Liver (tissue), 9 donors: Measurements from ENCODE around the gene SPTBN5. TPM values are rescaled to one million over a fixed set of nuclear protein-coding genes. Genes with fewer than 3 reads are reported as not detected.

ENCODE experiments used
- DNase-seq: peaks from one replicate; pipeline ENCODE4 v3.0.0-alpha.2; 2017; ENCODE audit warnings: low spot score
- H3K27ac ChIP-seq, 2 donors: one replicate each; pipeline ENCODE4 v1.7.0; 2013; ENCODE audit warnings: inconsistent platforms in 2 of 2, low read length in 2 of 2, control low read depth in 1 of 2, low read depth in 1 of 2, mild to moderate bottlenecking in 1 of 2
- H3K27me3 ChIP-seq, 4 donors: one replicate each; pipeline versions ENCODE4 v1.6.1 to v1.7.0; 2013; ENCODE audit warnings: low read length in 3 of 4, inconsistent platforms in 1 of 4, mild to moderate bottlenecking in 1 of 4, moderate library complexity in 1 of 4; ENCODE audit not compliant: control insufficient read depth in 4 of 4, insufficient read depth in 4 of 4
- H3K36me3 ChIP-seq, 4 donors: one replicate each; pipeline versions ENCODE4 v1.6.1 to v1.7.0; 2013; ENCODE audit warnings: low read length in 3 of 4, mild to moderate bottlenecking in 3 of 4, low read depth in 1 of 4, moderate library complexity in 1 of 4; ENCODE audit not compliant: control insufficient read depth in 4 of 4, insufficient read depth in 3 of 4
- H3K4me1 ChIP-seq, 4 donors: one replicate each; pipeline versions ENCODE4 v1.6.1 to v1.7.0; 2013; ENCODE audit warnings: low read length in 3 of 4, mild to moderate bottlenecking in 3 of 4, moderate library complexity in 1 of 4; ENCODE audit not compliant: control insufficient read depth in 4 of 4, insufficient read depth in 4 of 4
- H3K4me3 ChIP-seq, 3 donors: one replicate each; pipeline versions ENCODE4 v1.6.1 to v1.7.0; 2013; ENCODE audit warnings: low read length in 3 of 3, control low read depth in 1 of 3, low read depth in 1 of 3, mild to moderate bottlenecking in 1 of 3
- H3K9ac ChIP-seq, 2 donors: one replicate each; pipeline ENCODE4 v1.7.0; 2013; ENCODE audit warnings: low read length in 2 of 2, mild to moderate bottlenecking in 2 of 2, moderate library complexity in 2 of 2, control low read depth in 1 of 2, low read depth in 1 of 2
- H3K9me3 ChIP-seq, 4 donors: one replicate each; pipeline versions ENCODE4 v1.6.1 to v1.7.0; 2013; ENCODE audit warnings: low read length in 3 of 4; ENCODE audit not compliant: control insufficient read depth in 4 of 4
- EGR1 ChIP-seq, 2 donors: IDR thresholded peaks; 2 replicates each; pipeline ENCODE4 v1.6.1; 2016 to 2018; ENCODE audit warnings: antibody characterized with exemption in 2 of 2, low read depth in 2 of 2
- FOXA2 ChIP-seq: IDR thresholded peaks from 2 replicates; pipeline ENCODE4 v1.6.1; 2016; ENCODE audit warnings: antibody characterized with exemption
- GABPA ChIP-seq, 2 donors: IDR thresholded peaks in 1 of 2; conservative IDR thresholded peaks in 1 of 2; 2 replicates each; pipeline ENCODE4 v1.6.1; 2016; ENCODE audit warnings: antibody characterized with exemption in 2 of 2, mild to moderate bottlenecking in 1 of 2, moderate library complexity in 1 of 2
- HNF4A ChIP-seq, 2 donors: conservative IDR thresholded peaks; 2 replicates each; pipeline ENCODE4 v1.6.1; 2016; ENCODE audit warnings: antibody characterized with exemption in 2 of 2, mild to moderate bottlenecking in 2 of 2
- HNF4G ChIP-seq: IDR thresholded peaks from 2 replicates; pipeline ENCODE4 v1.6.1; 2016; ENCODE audit warnings: antibody characterized with exemption
- JUND ChIP-seq, 2 donors: IDR thresholded peaks; 2 replicates each; pipeline ENCODE4 v1.6.1; 2016; ENCODE audit warnings: antibody characterized with exemption in 2 of 2
- RAD21 ChIP-seq, 2 donors: IDR thresholded peaks; 2 replicates each; pipeline ENCODE4 v1.6.1; 2016; ENCODE audit warnings: antibody characterized with exemption in 2 of 2, mild to moderate bottlenecking in 2 of 2
- REST ChIP-seq: IDR thresholded peaks from 2 replicates; pipeline ENCODE4 v1.6.1; 2016; ENCODE audit warnings: antibody characterized with exemption, mild to moderate bottlenecking
- SP1 ChIP-seq: IDR thresholded peaks from 2 replicates; pipeline ENCODE4 v1.6.1; 2018; ENCODE audit warnings: antibody characterized with exemption, mild to moderate bottlenecking
- TAF1 ChIP-seq: conservative IDR thresholded peaks from 2 replicates; pipeline ENCODE4 v1.6.1; 2016; ENCODE audit warnings: antibody characterized with exemption, mild to moderate bottlenecking
- YY1 ChIP-seq: IDR thresholded peaks from 2 replicates; pipeline ENCODE4 v1.6.1; 2016; ENCODE audit warnings: antibody characterized with exemption, mild to moderate bottlenecking
- WGBS: extraction: QIAGEN DNeasy Blood & Tissue Kit; methylation state at CpG from one replicate; pipeline ENCODE4 v1.1.7; 2013; 5-methylcytosine and 5-hydroxymethylcytosine counted together
- polyA plus RNA-seq, 2 donors: library from polyadenylated mRNA; stranded (reverse) in 1 of 2; unstranded in 1 of 2; fragments of 200-250 nt in 1 of 2; fragments of >200 nt in 1 of 2; fragmentation: Nextera tagmentation in 1 of 2; extraction: Ambion mirVana in 1 of 2; gene quantifications; one replicate each; pipeline versions ENCODE4 v1.2.1 to v1.2.3, GENCODE V29; 2013 to 2015
- total RNA-seq, 2 donors: library from RNA; depleted of rRNA; stranded (reverse); fragments of >200 nt; gene quantifications; one replicate each; pipeline ENCODE4 v1.2.3, GENCODE V29; 2014
- TF ChIP-seq, protein P1 (sequence below): fragments of 150-350 bp; IDR thresholded peaks from 2 replicates; pipeline ENCODE4 v1.5.1; 2017; ENCODE audit warnings: improper control_type of control experiment, low read depth, low read length; ENCODE audit not compliant: missing input control
- donor health status: healthy.
- donor health status: healthy.
- donor health status: healthy.
- donor health status: healthy.
- donor health status: healthy.

The SPTBN5 gene
- total and polyA plus RNA-seq, 4 donors = 0.12 to 1.7 (median 0.17) TPM

GRCh38 chr15:41932511-41933289, 38.8 kb upstream of the SPTBN5 start:
- no peak overlapping the region for H3K4me3 ChIP-seq
- no peaks in the 10 kb centered on the region for H3K27me3 ChIP-seq
- TF ChIP-seq JUND (IDR thresholded peaks at IDR 0.05) = no peak
- no peak for TF ChIP-seq SP1
- TF ChIP-seq GABPA (IDR thresholded peaks at IDR 0.05 in 1 of 2, conservative IDR thresholded peaks at IDR 0.05 in 1 of 2) = no peak
- TF ChIP-seq, protein P1, sequence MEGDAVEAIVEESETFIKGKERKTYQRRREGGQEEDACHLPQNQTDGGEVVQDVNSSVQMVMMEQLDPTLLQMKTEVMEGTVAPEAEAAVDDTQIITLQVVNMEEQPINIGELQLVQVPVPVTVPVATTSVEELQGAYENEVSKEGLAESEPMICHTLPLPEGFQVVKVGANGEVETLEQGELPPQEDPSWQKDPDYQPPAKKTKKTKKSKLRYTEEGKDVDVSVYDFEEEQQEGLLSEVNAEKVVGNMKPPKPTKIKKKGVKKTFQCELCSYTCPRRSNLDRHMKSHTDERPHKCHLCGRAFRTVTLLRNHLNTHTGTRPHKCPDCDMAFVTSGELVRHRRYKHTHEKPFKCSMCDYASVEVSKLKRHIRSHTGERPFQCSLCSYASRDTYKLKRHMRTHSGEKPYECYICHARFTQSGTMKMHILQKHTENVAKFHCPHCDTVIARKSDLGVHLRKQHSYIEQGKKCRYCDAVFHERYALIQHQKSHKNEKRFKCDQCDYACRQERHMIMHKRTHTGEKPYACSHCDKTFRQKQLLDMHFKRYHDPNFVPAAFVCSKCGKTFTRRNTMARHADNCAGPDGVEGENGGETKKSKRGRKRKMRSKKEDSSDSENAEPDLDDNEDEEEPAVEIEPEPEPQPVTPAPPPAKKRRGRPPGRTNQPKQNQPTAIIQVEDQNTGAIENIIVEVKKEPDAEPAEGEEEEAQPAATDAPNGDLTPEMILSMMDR = no peak
- no peak for TF ChIP-seq FOXA2
- no peak for TF ChIP-seq REST
- no peak for TF ChIP-seq YY1
- no peak for TF ChIP-seq HNF4A (conservative IDR thresholded peaks at IDR 0.05)
- no peak for TF ChIP-seq TAF1
- TF ChIP-seq EGR1 (IDR thresholded peaks at IDR 0.05; ENCODE audit: low read depth in 2 of 2) = no peak
- no peak for TF ChIP-seq HNF4G
- no peaks in the 10 kb centered on the region for H3K9me3 ChIP-seq
- H3K9ac ChIP-seq = no peak overlapping the region
- WGBS = 92% methylated on average over 16 of the region's 16 CpGs
- DNase-seq = no peak
- H3K27ac ChIP-seq = no peak overlapping the region
- H3K4me1 ChIP-seq = peaks cover 3 to 31% (median 26%) of the 10 kb centered on the region in 4 donors
- H3K36me3 ChIP-seq = no peaks in the 10 kb centered on the region

GRCh38 chr15:41932101-41932500, 38.2 kb upstream of the SPTBN5 start:
- TF ChIP-seq SP1 = no peak
- TF ChIP-seq REST = no peak
- TF ChIP-seq RAD21 (IDR thresholded peaks at IDR 0.05) = no peak
- TF ChIP-seq EGR1 (IDR thresholded peaks at IDR 0.05; ENCODE audit: low read depth in 2 of 2) = no peak
- DNase-seq = no peak
- WGBS = 97% methylated on average over 9 of the region's 9 CpGs
- H3K27ac ChIP-seq = no peak overlapping the region
- H3K4me1 ChIP-seq = peaks cover 3 to 36% (median 32%) of the 10 kb centered on the region in 4 donors
- no peak overlapping the region for H3K9ac ChIP-seq
- no peaks in the 10 kb centered on the region for H3K9me3 ChIP-seq
- no peaks in the 10 kb centered on the region for H3K36me3 ChIP-seq
- H3K27me3 ChIP-seq = no peaks in the 10 kb centered on the region
- no peak overlapping the region for H3K4me3 ChIP-seq
